Measurements from ENCODE around the gene ZEB2.

ZEB2 gene

DNA sequence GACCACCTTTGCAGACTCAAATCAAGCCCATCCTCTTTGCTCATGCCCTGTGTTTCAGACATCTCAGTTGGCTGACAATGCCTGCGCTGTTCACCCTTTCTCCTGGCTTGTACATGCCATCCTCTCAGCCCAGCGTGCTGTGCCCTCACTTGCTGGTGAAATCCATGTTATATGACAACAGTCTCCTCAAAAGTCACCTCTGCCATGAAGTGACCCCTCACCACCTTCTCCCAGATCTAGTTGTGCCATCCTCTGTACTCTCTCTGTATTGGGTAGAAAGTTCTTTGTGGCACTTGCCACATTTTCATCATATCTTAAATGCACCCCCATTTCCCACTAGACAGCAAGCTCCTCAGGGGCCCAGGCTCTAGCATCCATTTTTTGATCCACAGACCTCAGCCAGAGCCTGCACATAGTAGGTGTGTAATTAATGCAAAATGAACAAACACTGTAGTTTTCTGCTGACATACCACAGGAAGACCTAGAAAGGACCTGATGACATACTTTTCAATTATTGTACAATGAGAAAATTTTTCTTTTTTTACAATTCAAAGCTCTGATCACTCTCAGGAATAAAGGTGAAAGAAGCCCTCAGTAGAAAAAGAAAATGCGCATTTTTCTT, 22.8 kb downstream of the ZEB2 start:
- Histone ChIP-seq H3K4me1 (ENCODE audit: control insufficient read depth, insufficient read depth, low read length) (peaks cover 43% of the 10 kb centered on the region), H3K27ac (ENCODE audit: insufficient read depth, low read depth, low read length, poor library complexity, severe bottlenecking) (no peak overlapping the region), H3K4me3 (ENCODE audit: insufficient read depth, low read depth, low read length) (no peak overlapping the region), H3K27me3 (ENCODE audit: control insufficient read depth, insufficient read depth, low read length, poor library complexity, severe bottlenecking) (no peaks in the 10 kb centered on the region), H3K9me3 (ENCODE audit: control insufficient read depth, low read length) (no peaks in the 10 kb centered on the region), H3K36me3 (ENCODE audit: control insufficient read depth, insufficient read depth, low read length) (peaks cover 5% of the 10 kb centered on the region)
- WGBS, 2 experiments: 98% methylated on average over 3 of the region's 3 CpGs

DNA sequence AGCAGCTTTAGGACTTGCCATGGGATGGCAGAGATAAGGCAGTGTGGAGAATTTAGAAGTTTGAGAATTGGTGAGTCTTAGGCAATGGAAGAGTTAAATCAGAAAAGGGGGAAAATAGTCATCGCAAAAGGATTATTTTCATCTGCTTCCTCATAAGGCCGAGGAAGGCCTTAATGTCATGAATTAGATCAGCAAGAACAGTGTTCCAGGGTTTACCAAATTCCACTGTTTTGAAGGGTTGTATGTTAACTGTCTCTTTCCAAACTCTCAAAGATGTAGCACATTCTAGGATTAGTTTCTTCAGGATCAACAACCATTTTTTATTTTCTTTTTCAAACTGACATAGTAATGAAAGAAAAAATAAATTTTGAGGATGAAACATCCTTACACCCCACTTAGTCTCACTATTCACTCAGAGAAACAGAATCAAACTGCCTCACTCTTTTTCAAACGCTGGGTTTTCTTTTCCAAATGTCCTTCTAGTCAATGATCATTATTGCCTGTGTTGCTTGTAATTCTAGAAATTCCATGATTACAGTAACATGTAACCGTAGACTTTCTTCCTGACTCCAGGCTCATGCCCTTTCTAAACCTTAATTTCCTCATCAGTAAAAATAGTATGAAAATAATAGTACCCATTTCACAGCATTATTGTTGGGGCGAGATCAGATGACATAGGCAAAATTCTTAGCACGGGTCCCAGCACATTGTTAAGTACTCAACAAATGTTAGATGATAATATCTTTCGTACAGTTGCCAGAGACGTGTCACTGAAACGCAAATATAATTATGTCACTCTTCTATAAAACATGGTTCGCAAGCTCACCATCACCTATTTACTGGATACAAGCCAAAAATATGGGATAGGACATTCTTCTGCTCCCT, 23.6 kb downstream of the ZEB2 start:
- no peaks in the 10 kb centered on the region for H3K9me3 ChIP-seq (ENCODE audit: control insufficient read depth, low read length)
- H3K4me3 ChIP-seq (ENCODE audit: insufficient read depth, low read depth, low read length): no peak overlapping the region
- H3K27ac ChIP-seq (ENCODE audit: insufficient read depth, low read depth, low read length, poor library complexity, severe bottlenecking): peak overlapping the region; percentile 27
- WGBS, 2 experiments: 90 to 92% methylated on average over 9 to 10 of the region's 10 CpGs
- peaks cover 7% of the 10 kb centered on the region for H3K36me3 ChIP-seq (ENCODE audit: control insufficient read depth, insufficient read depth, low read length)
- no peaks in the 10 kb centered on the region for H3K27me3 ChIP-seq (ENCODE audit: control insufficient read depth, insufficient read depth, low read length, poor library complexity, severe bottlenecking)
- H3K4me1 ChIP-seq (ENCODE audit: control insufficient read depth, insufficient read depth, low read length): peaks cover 41% of the 10 kb centered on the region

DNA sequence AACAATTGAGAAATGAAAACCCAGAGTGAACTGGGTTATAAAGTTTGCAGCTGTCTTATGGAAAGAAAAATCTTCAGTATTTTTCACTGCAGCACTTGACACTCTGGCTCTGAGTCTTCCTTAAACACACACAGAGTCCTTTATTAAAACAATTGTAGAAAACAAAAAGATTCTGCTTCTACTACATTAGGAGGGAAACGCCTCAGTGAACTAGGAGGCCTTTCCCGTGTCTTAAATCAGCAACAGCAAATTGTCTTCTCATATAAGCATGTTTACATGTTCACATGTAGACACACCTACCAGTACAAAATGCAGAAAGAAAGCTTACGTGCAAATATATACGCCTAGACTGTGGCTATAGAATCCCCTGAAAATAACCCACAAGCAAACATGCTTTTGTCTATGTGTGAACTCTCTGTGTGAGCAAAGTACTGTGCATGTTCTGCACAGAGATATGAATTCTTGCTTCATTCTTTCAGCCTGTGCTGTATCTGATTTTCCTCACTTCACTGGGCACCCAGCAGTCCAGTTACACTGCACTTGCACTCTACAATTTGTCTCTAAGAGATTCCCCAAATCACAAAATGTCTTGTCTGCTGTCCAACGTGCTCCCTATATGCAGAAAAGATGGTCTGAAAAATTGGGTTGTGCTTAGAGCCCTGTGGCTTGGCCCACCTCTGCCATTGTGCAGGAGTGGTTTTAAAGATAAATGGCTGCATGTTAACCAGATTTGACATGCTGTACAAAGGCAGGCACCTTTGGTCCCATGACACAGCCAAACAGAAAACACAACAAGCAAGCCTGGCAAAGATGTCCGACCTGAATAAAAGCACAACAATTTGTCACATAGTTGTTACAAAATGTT, 24.5 kb downstream of the ZEB2 start:
- H3K27me3 ChIP-seq (ENCODE audit: control insufficient read depth, insufficient read depth, low read length, poor library complexity, severe bottlenecking): no peaks in the 10 kb centered on the region
- peaks cover 47% of the 10 kb centered on the region for H3K4me1 ChIP-seq (ENCODE audit: control insufficient read depth, insufficient read depth, low read length)
- H3K4me3 ChIP-seq (ENCODE audit: insufficient read depth, low read depth, low read length): no peak overlapping the region
- 93 to 96% methylated on average over 6 of the region's 6 CpGs for WGBS, 2 experiments
- H3K36me3 ChIP-seq (ENCODE audit: control insufficient read depth, insufficient read depth, low read length): peaks cover 3% of the 10 kb centered on the region
- H3K27ac ChIP-seq (ENCODE audit: insufficient read depth, low read depth, low read length, poor library complexity, severe bottlenecking): peak overlapping the region; percentile 27
- no peaks in the 10 kb centered on the region for H3K9me3 ChIP-seq (ENCODE audit: control insufficient read depth, low read length)

DNA sequence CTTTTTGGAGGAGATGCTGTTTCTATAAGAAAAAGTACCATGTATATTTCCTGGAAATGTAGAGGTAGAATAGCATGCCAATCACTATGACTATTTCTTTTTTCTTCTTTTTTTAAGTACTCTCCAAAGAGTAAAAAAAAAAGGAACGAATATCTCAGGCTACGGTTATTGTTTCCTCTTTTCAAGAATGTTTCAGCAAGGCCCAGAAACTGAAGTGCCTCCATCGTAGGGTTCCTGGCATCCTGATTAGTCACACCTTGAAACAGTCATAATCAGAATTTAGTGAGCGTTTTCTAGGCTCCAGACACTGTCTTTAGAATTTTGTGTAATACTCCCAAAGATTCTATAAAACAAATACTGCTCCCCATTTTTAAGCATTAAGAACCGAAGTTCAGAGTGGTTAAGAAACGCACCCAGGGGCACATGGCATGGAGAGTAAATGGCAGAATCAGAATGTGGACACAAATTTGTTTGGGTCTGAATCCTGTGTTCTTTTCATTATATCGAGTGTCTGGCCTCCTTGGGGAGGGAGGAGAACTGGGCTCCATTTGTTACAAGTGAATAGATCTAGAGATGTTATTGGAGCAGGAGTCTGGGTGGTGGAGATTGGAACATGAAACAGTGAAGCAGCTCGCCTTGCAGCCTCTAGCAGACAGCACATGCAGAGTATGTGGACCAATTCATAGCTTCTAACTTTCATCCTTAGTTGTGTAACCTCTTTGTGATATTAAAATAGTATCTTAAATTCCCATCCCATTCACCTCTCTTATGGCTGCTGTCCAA, 26.7 kb downstream of the ZEB2 start:
- Histone ChIP-seq H3K27ac (ENCODE audit: insufficient read depth, low read depth, low read length, poor library complexity, severe bottlenecking) (no peak overlapping the region), H3K4me1 (ENCODE audit: control insufficient read depth, insufficient read depth, low read length) (peaks cover 48% of the 10 kb centered on the region), H3K27me3 (ENCODE audit: control insufficient read depth, insufficient read depth, low read length, poor library complexity, severe bottlenecking) (no peaks in the 10 kb centered on the region), H3K9me3 (ENCODE audit: control insufficient read depth, low read length) (no peaks in the 10 kb centered on the region), H3K4me3 (ENCODE audit: insufficient read depth, low read depth, low read length) (no peak overlapping the region), H3K36me3 (ENCODE audit: control insufficient read depth, insufficient read depth, low read length) (peaks cover 3% of the 10 kb centered on the region)
- 89% methylated on average over 8 of the region's 8 CpGs for WGBS, 2 experiments

DNA sequence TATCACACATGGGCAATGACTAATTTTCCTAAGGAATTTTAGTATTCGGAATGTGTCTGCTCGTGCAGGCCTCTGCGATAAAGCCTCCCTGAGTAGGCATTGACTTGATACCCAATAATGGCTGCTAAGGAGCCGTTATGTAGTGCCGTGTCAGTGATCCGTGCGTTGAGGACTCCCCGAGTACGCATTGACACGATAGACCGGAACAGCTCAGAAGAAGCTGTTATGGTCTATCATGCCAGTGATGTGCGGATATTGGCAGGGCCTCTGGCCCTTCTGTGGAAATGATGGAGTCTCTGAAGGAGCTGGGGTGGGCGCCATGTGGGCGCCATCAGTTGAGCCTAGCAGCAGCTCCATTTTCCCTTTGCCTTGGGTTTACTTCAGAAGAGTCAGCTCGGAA, 29.1 kb downstream of the ZEB2 start:
- H3K27ac ChIP-seq (ENCODE audit: insufficient read depth, low read depth, low read length, poor library complexity, severe bottlenecking): no peak overlapping the region
- peaks cover 5% of the 10 kb centered on the region for H3K36me3 ChIP-seq (ENCODE audit: control insufficient read depth, insufficient read depth, low read length)

DNA sequence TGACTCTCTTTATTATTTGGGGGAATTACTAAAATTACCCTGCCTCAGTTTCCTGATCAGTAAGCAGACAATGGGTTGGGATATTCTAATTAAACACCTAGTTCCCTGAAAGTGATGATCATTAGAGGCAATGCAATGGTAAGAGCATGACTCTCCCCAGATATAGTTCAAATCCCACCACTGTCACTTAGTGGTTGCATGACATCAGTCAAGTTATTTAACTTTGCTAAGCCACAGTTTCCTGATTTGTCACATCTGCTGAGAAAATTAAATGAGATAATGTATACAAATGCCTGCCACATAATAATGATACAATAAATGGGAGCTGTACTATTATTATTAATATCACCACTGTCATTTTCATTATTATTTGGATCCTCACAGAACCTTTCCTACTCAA, 29.9 kb downstream of the ZEB2 start:
- H3K4me3 ChIP-seq (ENCODE audit: insufficient read depth, low read depth, low read length): no peak overlapping the region
- H3K9me3 ChIP-seq (ENCODE audit: control insufficient read depth, low read length): no peaks in the 10 kb centered on the region
- H3K4me1 ChIP-seq (ENCODE audit: control insufficient read depth, insufficient read depth, low read length): peaks cover 24% of the 10 kb centered on the region
- H3K27ac ChIP-seq (ENCODE audit: insufficient read depth, low read depth, low read length, poor library complexity, severe bottlenecking): no peak overlapping the region
- peaks cover 5% of the 10 kb centered on the region for H3K36me3 ChIP-seq (ENCODE audit: control insufficient read depth, insufficient read depth, low read length)
- H3K27me3 ChIP-seq (ENCODE audit: control insufficient read depth, insufficient read depth, low read length, poor library complexity, severe bottlenecking): no peaks in the 10 kb centered on the region

More for the DNA sequence above, 29.1 kb downstream of the ZEB2 start:
- Histone ChIP-seq H3K4me3 (ENCODE audit: insufficient read depth, low read depth, low read length) (no peak overlapping the region), H3K4me1 (ENCODE audit: control insufficient read depth, insufficient read depth, low read length) (peaks cover 33% of the 10 kb centered on the region), H3K27me3 (ENCODE audit: control insufficient read depth, insufficient read depth, low read length, poor library complexity, severe bottlenecking) (no peaks in the 10 kb centered on the region), H3K9me3 (ENCODE audit: control insufficient read depth, low read length) (no peaks in the 10 kb centered on the region)
- 96% methylated on average over 15 of the region's 15 CpGs for WGBS, 2 experiments

DNA sequence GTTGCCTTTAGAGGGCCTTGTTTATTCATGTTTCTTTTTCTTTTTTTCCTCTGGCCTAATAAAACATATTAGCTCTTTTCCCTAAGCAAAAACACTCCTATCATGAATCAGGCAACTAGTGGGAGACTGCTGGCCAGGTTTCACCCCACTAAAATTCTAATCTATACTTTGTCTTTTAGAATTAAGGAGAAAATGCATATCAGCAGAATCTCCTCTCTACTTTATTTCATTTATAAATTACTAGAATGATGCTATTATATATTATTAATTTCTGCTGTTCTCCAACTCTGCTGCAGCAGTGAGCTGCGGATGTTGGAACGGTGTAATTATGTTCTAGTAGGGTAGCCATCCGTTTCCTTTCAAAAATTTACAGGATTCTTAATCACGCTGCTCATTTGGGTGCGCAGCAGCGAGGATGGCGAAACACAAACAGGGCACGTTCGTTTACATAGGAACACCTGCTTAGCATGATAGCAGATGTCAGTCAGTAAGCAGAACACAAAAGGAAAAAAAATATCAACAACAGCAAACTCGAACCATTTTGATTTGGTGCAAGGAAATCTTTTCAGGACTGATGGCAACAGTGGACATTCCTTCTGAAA, 30.5 kb downstream of the ZEB2 start:
- no peak overlapping the region for H3K4me3 ChIP-seq (ENCODE audit: insufficient read depth, low read depth, low read length)
- H3K27ac ChIP-seq (ENCODE audit: insufficient read depth, low read depth, low read length, poor library complexity, severe bottlenecking): no peak overlapping the region
- H3K9me3 ChIP-seq (ENCODE audit: control insufficient read depth, low read length): no peaks in the 10 kb centered on the region
- H3K4me1 ChIP-seq (ENCODE audit: control insufficient read depth, insufficient read depth, low read length): peaks cover 19% of the 10 kb centered on the region
- no peaks in the 10 kb centered on the region for H3K27me3 ChIP-seq (ENCODE audit: control insufficient read depth, insufficient read depth, low read length, poor library complexity, severe bottlenecking)
- 93% methylated on average over 10 of the region's 10 CpGs for WGBS, 2 experiments
- H3K36me3 ChIP-seq (ENCODE audit: control insufficient read depth, insufficient read depth, low read length): peaks cover 5% of the 10 kb centered on the region

DNA sequence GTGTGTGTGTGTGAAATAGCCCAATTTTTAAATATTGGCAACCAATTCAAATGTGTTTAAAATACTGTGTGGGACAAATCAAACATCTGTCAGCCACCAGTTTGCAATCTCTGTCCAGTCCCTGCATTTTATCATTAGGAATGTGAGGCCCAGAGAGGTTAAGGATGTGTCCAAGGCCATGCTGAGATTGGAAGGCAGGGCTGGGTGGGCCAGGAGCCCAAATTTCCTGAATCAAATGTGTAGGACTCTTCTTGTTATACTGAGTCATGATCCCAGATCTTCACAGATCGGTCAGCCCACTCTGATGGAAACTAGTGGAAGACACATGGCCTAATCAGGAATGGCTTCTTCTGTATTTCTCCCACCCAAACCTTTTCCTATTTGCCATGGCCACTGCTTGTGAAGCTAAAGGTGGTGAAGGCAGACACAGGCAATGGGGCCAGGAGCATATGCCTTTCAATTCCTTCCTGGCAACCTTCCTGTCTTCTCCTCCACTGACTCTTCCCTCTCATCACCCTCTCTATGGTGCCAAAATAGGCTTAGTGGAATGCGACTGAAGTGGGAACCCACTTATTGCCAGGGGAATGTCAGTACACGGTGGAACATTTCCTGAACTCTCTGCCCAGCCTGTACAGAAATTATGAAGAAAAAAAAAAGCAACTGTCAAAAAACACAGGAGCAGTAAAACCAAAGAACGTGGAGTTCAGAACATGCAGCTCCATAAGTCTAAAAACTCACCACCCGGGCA, 35.5 kb downstream of the ZEB2 start:
- peaks cover 2% of the 10 kb centered on the region for H3K36me3 ChIP-seq (ENCODE audit: control insufficient read depth, insufficient read depth, low read length)
- no peak overlapping the region for H3K27ac ChIP-seq (ENCODE audit: insufficient read depth, low read depth, low read length, poor library complexity, severe bottlenecking)
- H3K27me3 ChIP-seq (ENCODE audit: control insufficient read depth, insufficient read depth, low read length, poor library complexity, severe bottlenecking): no peaks in the 10 kb centered on the region
- peaks cover 19% of the 10 kb centered on the region for H3K4me1 ChIP-seq (ENCODE audit: control insufficient read depth, insufficient read depth, low read length)
- 95 to 99% methylated on average over 5 of the region's 5 CpGs for WGBS, 2 experiments
- H3K4me3 ChIP-seq (ENCODE audit: insufficient read depth, low read depth, low read length): no peak overlapping the region
- H3K9me3 ChIP-seq (ENCODE audit: control insufficient read depth, low read length): no peaks in the 10 kb centered on the region

DNA sequence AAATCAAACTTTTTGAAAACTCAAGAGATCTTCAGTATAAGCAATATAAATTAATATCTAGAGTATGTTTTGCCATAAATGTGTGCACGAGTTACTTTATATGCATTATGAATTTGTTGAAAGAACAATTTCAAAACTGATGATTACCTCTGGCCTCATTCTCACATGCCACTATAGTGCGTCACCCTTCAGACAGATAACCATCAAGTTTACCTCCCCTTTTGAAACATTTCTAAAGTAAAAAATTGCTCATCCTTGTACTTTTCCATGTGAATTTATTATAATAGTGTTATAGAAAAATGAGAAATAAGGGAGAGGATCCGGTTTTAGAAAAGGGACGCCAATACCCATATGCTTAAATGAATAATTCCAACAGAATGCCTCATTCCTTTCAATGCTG, 38.3 kb downstream of the ZEB2 start:
- peaks cover 2% of the 10 kb centered on the region for H3K36me3 ChIP-seq (ENCODE audit: control insufficient read depth, insufficient read depth, low read length)
- 94 to 95% methylated on average over 3 of the region's 4 CpGs for WGBS, 2 experiments

More for the DNA sequence above, 38.3 kb downstream of the ZEB2 start:
- Histone ChIP-seq H3K27me3 (ENCODE audit: control insufficient read depth, insufficient read depth, low read length, poor library complexity, severe bottlenecking) (no peaks in the 10 kb centered on the region), H3K27ac (ENCODE audit: insufficient read depth, low read depth, low read length, poor library complexity, severe bottlenecking) (no peak overlapping the region), H3K4me1 (ENCODE audit: control insufficient read depth, insufficient read depth, low read length) (peaks cover 26% of the 10 kb centered on the region), H3K9me3 (ENCODE audit: control insufficient read depth, low read length) (no peaks in the 10 kb centered on the region), H3K4me3 (ENCODE audit: insufficient read depth, low read depth, low read length) (no peak overlapping the region)
